Right atrium auricular region (tissue), 2 donors: Measurements from ENCODE around the gene PQBP1. TPM values are rescaled to one million over a fixed set of nuclear protein-coding genes. Genes with fewer than 3 reads are reported as not detected.
"Not testable (repeated sequence)": the region's sequence is repeated elsewhere in the genome, so short reads cannot be mapped to it uniquely, and the experiment has no call there.

Experiments
- DNase-seq: peaks from one replicate; pipeline ENCODE4 v3.0.0-alpha.2; 2019; ENCODE audit warnings: low spot score
- H3K27ac ChIP-seq, 2 donors: fragments of 200-600 bp; sonication (generic); 1 replicate in 1 of 2; 2 replicates in 1 of 2; pipeline ENCODE4 v1.5.1; 2016 to 2019
- H3K27me3 ChIP-seq, 2 donors: fragments of 200-600 bp; sonication (generic); one replicate each; pipeline versions ENCODE4 v1.5.1 to v1.6.0; 2017 to 2019
- H3K36me3 ChIP-seq: fragments of 200-600 bp; sonication (generic); one replicate; pipeline ENCODE4 v1.5.1; 2016
- H3K4me1 ChIP-seq, 2 donors: fragments of 200-600 bp; sonication (generic); one replicate each; pipeline versions ENCODE4 v1.5.1 to v1.6.0; 2017 to 2019
- H3K4me3 ChIP-seq, 2 donors: fragments of 200-600 bp; sonication (generic); 1 replicate in 1 of 2; 2 replicates in 1 of 2; pipeline ENCODE4 v1.5.1; 2017 to 2019; ENCODE audit warnings: mild to moderate bottlenecking in 1 of 2, moderate library complexity in 1 of 2
- H3K9me3 ChIP-seq, 2 donors: fragments of 200-600 bp; sonication (generic); one replicate each; pipeline ENCODE4 v1.5.1; 2019
- CTCF ChIP-seq, 2 donors: fragments of 200-600 bp; sonication (generic); IDR thresholded peaks; one replicate each; pipeline ENCODE4 v1.5.1; 2019; ENCODE audit warnings: antibody characterized with exemption in 2 of 2
- total RNA-seq, 2 donors: library from RNA; depleted of rRNA; stranded (reverse); fragments of >200 nt; gene quantifications; one replicate each; pipeline ENCODE4 v1.1.0, GENCODE V29; 2016

PQBP1 gene
- total RNA-seq, 2 donors from 2014 or later = 44.4 to 66.7 TPM

- Histone ChIP-seq H3K4me1 (no peaks in the 10 kb centered on the region), H3K27me3 (no peaks in the 10 kb centered on the region), H3K36me3 (no peaks in the 10 kb centered on the region), H3K27ac (no peak overlapping the region), H3K9me3 (no peaks in the 10 kb centered on the region), H3K4me3 (no peak overlapping the region)
- no peak for DNase-seq
- TF ChIP-seq CTCF (IDR thresholded peaks at IDR 0.05) = no peak
Observed at GRCh38 chrX:48864210-48864609, 33.5 kb upstream of the PQBP1 start.

- H3K27ac ChIP-seq, H3K36me3 ChIP-seq, H3K4me3 ChIP-seq, H3K9me3 ChIP-seq, H3K4me1 ChIP-seq, H3K27me3 ChIP-seq, DNase-seq: not testable (repeated sequence)
Observed at GRCh38 chrX:48872017-48872416, 25.7 kb upstream of the PQBP1 start.

- H3K4me1 ChIP-seq, H3K27ac ChIP-seq, H3K4me3 ChIP-seq, DNase-seq, H3K36me3 ChIP-seq, H3K27me3 ChIP-seq, H3K9me3 ChIP-seq: not testable (repeated sequence)
Observed at GRCh38 chrX:48876944-48877343, 20.8 kb upstream of the PQBP1 start.

GRCh38 chrX:48883729-48884128, 14.0 kb upstream of the PQBP1 start:
- H3K4me3 ChIP-seq = no peak overlapping the region
- no peaks in the 10 kb centered on the region for H3K36me3 ChIP-seq
- no peak for DNase-seq
- no peak overlapping the region for H3K27ac ChIP-seq
- no peaks in the 10 kb centered on the region for H3K27me3 ChIP-seq
- no peak for TF ChIP-seq CTCF (IDR thresholded peaks at IDR 0.05)
- no peaks in the 10 kb centered on the region for H3K4me1 ChIP-seq
- H3K9me3 ChIP-seq = no peaks in the 10 kb centered on the region

GRCh38 chrX:48886586-48886985, 11.1 kb upstream of the PQBP1 start:
- not testable (repeated sequence) for H3K4me1 ChIP-seq, H3K9me3 ChIP-seq, H3K27ac ChIP-seq, H3K36me3 ChIP-seq, H3K4me3 ChIP-seq, H3K27me3 ChIP-seq, DNase-seq

- H3K4me3 ChIP-seq = peak overlapping the region; percentile 56 to 66
- no peak for DNase-seq
- no peaks in the 10 kb centered on the region for H3K27me3 ChIP-seq
- no peaks in the 10 kb centered on the region for H3K9me3 ChIP-seq
- peak overlapping the region; percentile 69 to 72 for H3K27ac ChIP-seq
- TF ChIP-seq CTCF (IDR thresholded peaks at IDR 0.05) = no peak
- no peaks in the 10 kb centered on the region for H3K36me3 ChIP-seq
- H3K4me1 ChIP-seq = no peaks in the 10 kb centered on the region
Observed at GRCh38 chrX:48890296-48890925, 7.3 kb upstream of the PQBP1 start.

GRCh38 chrX:48890934-48891401, 6.8 kb upstream of the PQBP1 start:
- Histone ChIP-seq H3K27me3 (no peaks in the 10 kb centered on the region), H3K9me3 (no peaks in the 10 kb centered on the region), H3K36me3 (no peaks in the 10 kb centered on the region), H3K4me1 (no peaks in the 10 kb centered on the region), H3K4me3 (peak overlapping the region; percentile 56 to 66), H3K27ac (peak overlapping the region; percentile 69 to 72)
- DNase-seq = no peak
- TF ChIP-seq CTCF (IDR thresholded peaks at IDR 0.05) = no peak
